ENCODE data around the gene HNMT. TPM values are rescaled to one million over a fixed set of nuclear protein-coding genes. Genes with fewer than 3 reads are reported as not detected.

The HNMT gene
- polyA plus RNA-seq, 1 donor from 2014 or later, result not detected

DNA sequence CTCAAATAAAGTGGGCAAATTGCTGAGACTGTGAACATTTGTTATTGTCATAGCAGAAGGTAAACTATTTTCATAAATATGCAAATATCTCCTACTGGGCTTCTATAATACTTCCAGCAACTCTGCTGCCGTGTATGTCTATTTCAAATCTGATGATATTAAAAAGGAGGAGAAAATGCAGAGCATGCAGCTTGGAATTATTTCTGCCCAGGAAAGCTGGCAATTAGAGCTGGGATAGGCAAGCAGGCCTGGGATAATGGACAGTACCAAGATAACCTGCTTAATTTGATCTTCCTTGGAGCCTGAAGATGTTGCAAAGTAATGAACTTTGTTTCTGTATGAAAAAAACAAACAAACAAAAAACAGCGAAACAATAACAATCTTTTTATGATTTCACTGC, 72.8 kb downstream of the HNMT start:
- peaks cover 6% of the 10 kb centered on the region for H3F3A ChIP-seq (ENCODE audit: insufficient read depth, low read length, poor library complexity, severe bottlenecking)
- H3K9me3 ChIP-seq (ENCODE audit: low read length), result no peaks in the 10 kb centered on the region
- H3K27ac ChIP-seq (ENCODE audit: low read length), result no peak overlapping the region
- H3K9ac ChIP-seq (ENCODE audit: low read length), result no peak overlapping the region
- no peak overlapping the region for H3K4me3 ChIP-seq (ENCODE audit: low read length)
- no peak for TF ChIP-seq POLR2AphosphoS5 (IDR thresholded peaks at IDR 0.05)
- TF ChIP-seq MXI1 (conservative IDR thresholded peaks at IDR 0.05; ENCODE audit: poor library complexity, severe bottlenecking), result no peak
- TF ChIP-seq, protein P1, sequence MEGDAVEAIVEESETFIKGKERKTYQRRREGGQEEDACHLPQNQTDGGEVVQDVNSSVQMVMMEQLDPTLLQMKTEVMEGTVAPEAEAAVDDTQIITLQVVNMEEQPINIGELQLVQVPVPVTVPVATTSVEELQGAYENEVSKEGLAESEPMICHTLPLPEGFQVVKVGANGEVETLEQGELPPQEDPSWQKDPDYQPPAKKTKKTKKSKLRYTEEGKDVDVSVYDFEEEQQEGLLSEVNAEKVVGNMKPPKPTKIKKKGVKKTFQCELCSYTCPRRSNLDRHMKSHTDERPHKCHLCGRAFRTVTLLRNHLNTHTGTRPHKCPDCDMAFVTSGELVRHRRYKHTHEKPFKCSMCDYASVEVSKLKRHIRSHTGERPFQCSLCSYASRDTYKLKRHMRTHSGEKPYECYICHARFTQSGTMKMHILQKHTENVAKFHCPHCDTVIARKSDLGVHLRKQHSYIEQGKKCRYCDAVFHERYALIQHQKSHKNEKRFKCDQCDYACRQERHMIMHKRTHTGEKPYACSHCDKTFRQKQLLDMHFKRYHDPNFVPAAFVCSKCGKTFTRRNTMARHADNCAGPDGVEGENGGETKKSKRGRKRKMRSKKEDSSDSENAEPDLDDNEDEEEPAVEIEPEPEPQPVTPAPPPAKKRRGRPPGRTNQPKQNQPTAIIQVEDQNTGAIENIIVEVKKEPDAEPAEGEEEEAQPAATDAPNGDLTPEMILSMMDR (IDR thresholded peaks at IDR 0.05; ENCODE audit: poor library complexity, severe bottlenecking), result no peak
- no peak for TF ChIP-seq RAD21 (conservative IDR thresholded peaks at IDR 0.05)
- TF ChIP-seq, protein P2, sequence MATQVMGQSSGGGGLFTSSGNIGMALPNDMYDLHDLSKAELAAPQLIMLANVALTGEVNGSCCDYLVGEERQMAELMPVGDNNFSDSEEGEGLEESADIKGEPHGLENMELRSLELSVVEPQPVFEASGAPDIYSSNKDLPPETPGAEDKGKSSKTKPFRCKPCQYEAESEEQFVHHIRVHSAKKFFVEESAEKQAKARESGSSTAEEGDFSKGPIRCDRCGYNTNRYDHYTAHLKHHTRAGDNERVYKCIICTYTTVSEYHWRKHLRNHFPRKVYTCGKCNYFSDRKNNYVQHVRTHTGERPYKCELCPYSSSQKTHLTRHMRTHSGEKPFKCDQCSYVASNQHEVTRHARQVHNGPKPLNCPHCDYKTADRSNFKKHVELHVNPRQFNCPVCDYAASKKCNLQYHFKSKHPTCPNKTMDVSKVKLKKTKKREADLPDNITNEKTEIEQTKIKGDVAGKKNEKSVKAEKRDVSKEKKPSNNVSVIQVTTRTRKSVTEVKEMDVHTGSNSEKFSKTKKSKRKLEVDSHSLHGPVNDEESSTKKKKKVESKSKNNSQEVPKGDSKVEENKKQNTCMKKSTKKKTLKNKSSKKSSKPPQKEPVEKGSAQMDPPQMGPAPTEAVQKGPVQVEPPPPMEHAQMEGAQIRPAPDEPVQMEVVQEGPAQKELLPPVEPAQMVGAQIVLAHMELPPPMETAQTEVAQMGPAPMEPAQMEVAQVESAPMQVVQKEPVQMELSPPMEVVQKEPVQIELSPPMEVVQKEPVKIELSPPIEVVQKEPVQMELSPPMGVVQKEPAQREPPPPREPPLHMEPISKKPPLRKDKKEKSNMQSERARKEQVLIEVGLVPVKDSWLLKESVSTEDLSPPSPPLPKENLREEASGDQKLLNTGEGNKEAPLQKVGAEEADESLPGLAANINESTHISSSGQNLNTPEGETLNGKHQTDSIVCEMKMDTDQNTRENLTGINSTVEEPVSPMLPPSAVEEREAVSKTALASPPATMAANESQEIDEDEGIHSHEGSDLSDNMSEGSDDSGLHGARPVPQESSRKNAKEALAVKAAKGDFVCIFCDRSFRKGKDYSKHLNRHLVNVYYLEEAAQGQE (IDR thresholded peaks at IDR 0.05; ENCODE audit: borderline replicate concordance), result no peak
- no peak for TF ChIP-seq EZH2 (IDR thresholded peaks at IDR 0.05; ENCODE audit: borderline replicate concordance, insufficient read depth, low read length, poor library complexity, severe bottlenecking)
- no peaks in the 10 kb centered on the region for H3K27me3 ChIP-seq (ENCODE audit: insufficient read depth, low read depth, low read length)
- no peak overlapping the region for H3K4me2 ChIP-seq (ENCODE audit: low read length)
- no peaks in the 10 kb centered on the region for H3K36me3 ChIP-seq (ENCODE audit: insufficient read depth, low read length)
- no peaks in the 10 kb centered on the region for H3K9me2 ChIP-seq (ENCODE audit: insufficient read depth, low read length)
- H4K20me1 ChIP-seq (ENCODE audit: insufficient read depth), result no peaks in the 10 kb centered on the region
- H2AFZ ChIP-seq (ENCODE audit: low read depth, low read length), result no peak overlapping the region
- no peaks in the 10 kb centered on the region for H3K79me2 ChIP-seq (replicated peaks; ENCODE audit: insufficient read depth, low read length)

DNA sequence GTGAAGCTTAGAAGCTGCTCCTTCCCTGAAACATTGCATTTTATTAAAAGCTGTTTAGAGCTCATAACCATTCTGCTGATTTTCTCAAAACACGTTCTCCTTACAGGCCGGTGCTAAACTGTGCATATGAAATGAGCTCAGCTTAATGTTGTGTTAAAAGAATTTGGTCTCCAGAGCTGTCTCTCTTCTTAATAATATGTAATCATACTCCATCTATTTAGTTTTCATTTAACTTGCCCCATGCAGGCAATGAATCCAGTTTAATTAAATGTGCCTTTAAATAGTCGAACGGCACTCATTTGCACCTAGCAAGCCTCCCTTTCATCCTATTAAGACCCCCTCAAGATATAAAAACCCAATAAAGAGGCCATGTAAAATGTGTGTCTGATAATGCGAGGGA, 76.3 kb downstream of the HNMT start:
- Histone ChIP-seq H3K27ac (ENCODE audit: low read length) (no peak overlapping the region), H3K36me3 (ENCODE audit: insufficient read depth, low read length) (no peaks in the 10 kb centered on the region), H2AFZ (ENCODE audit: low read depth, low read length) (no peak overlapping the region), H4K20me1 (ENCODE audit: insufficient read depth) (no peaks in the 10 kb centered on the region), H3K9me3 (ENCODE audit: low read length) (no peaks in the 10 kb centered on the region), H3K9ac (ENCODE audit: low read length) (no peak overlapping the region), H3F3A (ENCODE audit: insufficient read depth, low read length, poor library complexity, severe bottlenecking) (peaks cover 6% of the 10 kb centered on the region), H3K27me3 (ENCODE audit: insufficient read depth, low read depth, low read length) (no peaks in the 10 kb centered on the region), H3K79me2 (replicated peaks; ENCODE audit: insufficient read depth, low read length) (no peaks in the 10 kb centered on the region), H3K4me3 (ENCODE audit: low read length) (no peak overlapping the region), H3K4me2 (ENCODE audit: low read length) (no peak overlapping the region), H3K9me2 (ENCODE audit: insufficient read depth, low read length) (no peaks in the 10 kb centered on the region)
- TF ChIP-seq, protein P1 (IDR thresholded peaks at IDR 0.05; ENCODE audit: poor library complexity, severe bottlenecking), result no peak
- TF ChIP-seq MXI1 (conservative IDR thresholded peaks at IDR 0.05; ENCODE audit: poor library complexity, severe bottlenecking), result no peak
- TF ChIP-seq RAD21 (conservative IDR thresholded peaks at IDR 0.05), result no peak
- no peak for TF ChIP-seq EZH2 (IDR thresholded peaks at IDR 0.05; ENCODE audit: borderline replicate concordance, insufficient read depth, low read length, poor library complexity, severe bottlenecking)
- TF ChIP-seq SMC3 (conservative IDR thresholded peaks at IDR 0.05; ENCODE audit: poor library complexity), result no peak
- no peak for TF ChIP-seq TAF1 (IDR thresholded peaks at IDR 0.05; ENCODE audit: low read depth)
- no peak for TF ChIP-seq POLR2AphosphoS5 (IDR thresholded peaks at IDR 0.05)
- TF ChIP-seq, protein P2 (IDR thresholded peaks at IDR 0.05; ENCODE audit: borderline replicate concordance), result no peak
- no peak for TF ChIP-seq EP300 (conservative IDR thresholded peaks at IDR 0.05; ENCODE audit: poor library complexity, severe bottlenecking)
